ENCODE measurements around the gene PXN.

Gene PXN

GRCh38 chr12:120242971-120243699, 22.4 kb downstream of the PXN start:
- H3K4me3 ChIP-seq (ENCODE audit: low read depth, low read length), result no peak overlapping the region
- no peak for DNase-seq (ENCODE audit: low read depth)
- no peak for TF ChIP-seq CTCF (conservative IDR thresholded peaks at IDR 0.05; ENCODE audit: low read depth, low read length)

- TF ChIP-seq CTCF (conservative IDR thresholded peaks at IDR 0.05; ENCODE audit: low read depth, low read length), result no peak
- H3K4me3 ChIP-seq (ENCODE audit: low read depth, low read length), result no peak overlapping the region
- no peak for DNase-seq (ENCODE audit: low read depth)
Observed at GRCh38 chr12:120242275-120242799, 23.2 kb downstream of the PXN start.

- no peak overlapping the region for H3K4me3 ChIP-seq (ENCODE audit: low read depth, low read length)
- TF ChIP-seq CTCF (conservative IDR thresholded peaks at IDR 0.05; ENCODE audit: low read depth, low read length), result peak; percentile 18
- DNase-seq (ENCODE audit: low read depth), result peak; percentile 86
Observed at GRCh38 chr12:120241561-120242274, 23.8 kb downstream of the PXN start.

GRCh38 chr12:120240495-120240833, 25.1 kb downstream of the PXN start:
- TF ChIP-seq CTCF (conservative IDR thresholded peaks at IDR 0.05; ENCODE audit: low read depth, low read length), result no peak
- no peak overlapping the region for H3K4me3 ChIP-seq (ENCODE audit: low read depth, low read length)
- no peak for DNase-seq (ENCODE audit: low read depth)

- no peak for DNase-seq (ENCODE audit: low read depth)
- TF ChIP-seq CTCF (conservative IDR thresholded peaks at IDR 0.05; ENCODE audit: low read depth, low read length), result no peak
- H3K4me3 ChIP-seq (ENCODE audit: low read depth, low read length), result no peak overlapping the region
Observed at GRCh38 chr12:120239776-120240494, 25.6 kb downstream of the PXN start.

- TF ChIP-seq CTCF (conservative IDR thresholded peaks at IDR 0.05; ENCODE audit: low read depth, low read length), result no peak
- DNase-seq (ENCODE audit: low read depth), result no peak
- no peak overlapping the region for H3K4me3 ChIP-seq (ENCODE audit: low read depth, low read length)
Observed at GRCh38 chr12:120238839-120239445, 26.6 kb downstream of the PXN start.

Data from choroid plexus epithelial cell (primary cell).